ENCODE measurements around the gene PLA2G4C. TPM values are rescaled to one million over a fixed set of nuclear protein-coding genes. Genes with fewer than 3 reads are reported as not detected.

The PLA2G4C gene
- total and polyA plus RNA-seq, 9 donors = 2.9 to 32.0 (median 4.9) TPM

- Histone ChIP-seq H3K27ac (no peak overlapping the region), H3K9me3 (no peaks in the 10 kb centered on the region), H3K4me3 (no peak overlapping the region), H3K27me3 (no peaks in the 10 kb centered on the region), H3K4me1 (ENCODE audit: insufficient read depth) (no peaks in the 10 kb centered on the region), H3K36me3 (no peaks in the 10 kb centered on the region)
- intact Hi-C loops (cut with DNase I) = loop anchor here in 3 of 4 donors (5.0 to 10.0 kb wide), 3 partner anchors 40 to 188 kb away; partner anchors contain the start of gene PLA2G4C (in 1 of the 3)
- TF ChIP-seq CTCF (IDR thresholded peaks at IDR 0.05) (peak; percentile 69 to 80 (median 75)), POLR2A (IDR thresholded peaks at IDR 0.05) (no peak)
- DNase-seq = peak; percentile 27 to 72 (median 63)
- 29 to 33% (median 30%) methylated on average over 8 of the region's 8 CpGs for WGBS, 3 donors
Measured at GRCh38 chr19:48152551-48152950, 41.9 kb upstream of the PLA2G4C start.

GRCh38 chr19:48149430-48149829 lies 38.8 kb upstream of the PLA2G4C start:
- TF ChIP-seq EP300 (IDR thresholded peaks at IDR 0.05) (no peak), POLR2A (IDR thresholded peaks at IDR 0.05) (no peak), CTCF (IDR thresholded peaks at IDR 0.05) (no peak)
- WGBS, 3 donors = 45 to 67% (median 65%) methylated on average over 6 of the region's 6 CpGs
- H3K4me1 ChIP-seq (ENCODE audit: insufficient read depth) = no peaks in the 10 kb centered on the region
- DNase-seq = peak in 1 of 5 donors; percentile 30
- H3K4me3 ChIP-seq = no peak overlapping the region
- no peaks in the 10 kb centered on the region for H3K9me3 ChIP-seq
- no peaks in the 10 kb centered on the region for H3K27me3 ChIP-seq
- no peaks in the 10 kb centered on the region for H3K36me3 ChIP-seq
- no peak overlapping the region for H3K27ac ChIP-seq
- intact Hi-C loops (cut with DNase I) = loop anchor here in 1 of 4 donors (5.0 kb wide), 2 partner anchors 37 to 172 kb away; partner anchors contain the start of gene PLA2G4C

- Histone ChIP-seq H3K27me3 (no peaks in the 10 kb centered on the region), H3K27ac (no peak overlapping the region), H3K4me3 (no peak overlapping the region), H3K4me1 (ENCODE audit: insufficient read depth) (no peaks in the 10 kb centered on the region), H3K9me3 (no peaks in the 10 kb centered on the region), H3K36me3 (no peaks in the 10 kb centered on the region)
- TF ChIP-seq POLR2A (IDR thresholded peaks at IDR 0.05) = no peak
- no peak for TF ChIP-seq CTCF (IDR thresholded peaks at IDR 0.05)
- no peak for TF ChIP-seq EP300 (IDR thresholded peaks at IDR 0.05)
- DNase-seq = no peak
- WGBS, 3 donors = 86 to 93% (median 91%) methylated on average over 9 of the region's 9 CpGs
- intact Hi-C loops (cut with DNase I) = loop anchor here in 1 of 4 donors (5.0 kb wide), 2 partner anchors 36 to 171 kb away; partner anchors contain the start of gene PLA2G4C
Measured at GRCh38 chr19:48148576-48148975, 38.0 kb upstream of the PLA2G4C start.

- no peak overlapping the region for H3K27ac ChIP-seq
- no peak for DNase-seq
- intact Hi-C loops (cut with DNase I) = loop anchor here in 1 of 4 donors (5.0 kb wide), 2 partner anchors 35 to 170 kb away; partner anchors contain the start of gene PLA2G4C
- no peaks in the 10 kb centered on the region for H3K9me3 ChIP-seq
- H3K27me3 ChIP-seq = no peaks in the 10 kb centered on the region
- TF ChIP-seq CTCF (IDR thresholded peaks at IDR 0.05) (no peak), EP300 (IDR thresholded peaks at IDR 0.05) (no peak), POLR2A (IDR thresholded peaks at IDR 0.05) (no peak)
- H3K36me3 ChIP-seq = no peaks in the 10 kb centered on the region
- WGBS, 3 donors = 81 to 93% (median 89%) methylated on average over 4 of the region's 4 CpGs
- H3K4me1 ChIP-seq (ENCODE audit: insufficient read depth) = no peaks in the 10 kb centered on the region
- H3K4me3 ChIP-seq = no peak overlapping the region
Measured at GRCh38 chr19:48147597-48148175, 37.1 kb upstream of the PLA2G4C start.
